Stimulated activated naive CD4-positive, alpha-beta T cell treated with Interleukin-2 at 50 U/mL for 16 hours (primary cell): ENCODE measurements around the gene CEP43.

Experiments used
- DNase-seq: peaks from one replicate; lab custom pipeline; 2025; lab: John Stamatoyannopoulos, UW

CEP43 gene

GRCh38 chr6:166999145-166999883, at the start of gene CEP43:
Gene CEP43, plus strand, starts transcription at chr6:166999397. Its CDS starts 16 bp downstream, at chr6:166999413.
- DNase-seq, result peak; percentile 90

DNA sequence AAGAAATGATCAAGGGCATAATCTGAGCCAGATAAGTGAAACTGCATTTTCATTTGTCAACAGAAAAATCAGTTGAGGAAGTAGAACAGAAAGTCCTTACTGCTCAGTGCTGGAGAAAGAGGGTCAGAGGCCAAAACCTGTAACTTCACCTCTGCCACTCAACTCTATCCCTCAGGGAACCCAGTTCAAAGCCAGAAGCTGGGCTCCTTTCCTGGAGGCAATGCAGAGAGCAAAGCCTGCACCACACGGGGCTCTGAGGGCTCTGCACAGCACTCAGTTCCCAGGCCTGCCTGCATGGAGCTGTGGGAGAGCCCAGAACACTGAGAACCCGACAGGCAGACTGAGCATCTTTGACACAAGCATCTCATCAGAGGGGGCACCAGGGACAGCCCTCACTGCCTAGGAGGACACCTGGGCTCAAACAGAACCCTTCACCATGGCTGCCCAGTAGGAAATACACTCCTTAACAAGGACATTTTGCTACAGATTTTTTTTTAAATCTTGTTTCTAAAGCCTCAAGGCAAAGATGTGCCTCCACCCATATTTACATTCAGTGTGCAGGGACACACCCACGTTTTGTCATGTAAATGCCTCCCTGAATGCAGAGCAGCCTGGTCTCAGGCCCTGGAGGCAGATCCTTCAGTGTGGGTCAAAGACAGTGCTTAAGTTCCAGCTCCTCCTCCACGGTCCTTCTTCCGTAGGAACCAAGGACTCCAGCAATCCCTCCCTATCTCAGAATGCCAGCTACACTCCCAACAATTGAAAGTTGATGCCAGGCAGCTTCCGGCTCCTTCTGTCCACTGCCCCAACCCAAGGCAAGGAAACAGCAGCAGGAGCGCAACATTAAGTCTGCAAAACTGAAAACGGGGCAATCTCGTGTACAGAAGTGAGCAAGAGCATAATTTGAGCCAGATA, 49.4 kb upstream of the CEP43 start:
- no peak for DNase-seq

- DNase-seq, result peak; percentile 22
Measured at GRCh38 chr6:166950443-166950821, 48.8 kb upstream of the CEP43 start.

DNA sequence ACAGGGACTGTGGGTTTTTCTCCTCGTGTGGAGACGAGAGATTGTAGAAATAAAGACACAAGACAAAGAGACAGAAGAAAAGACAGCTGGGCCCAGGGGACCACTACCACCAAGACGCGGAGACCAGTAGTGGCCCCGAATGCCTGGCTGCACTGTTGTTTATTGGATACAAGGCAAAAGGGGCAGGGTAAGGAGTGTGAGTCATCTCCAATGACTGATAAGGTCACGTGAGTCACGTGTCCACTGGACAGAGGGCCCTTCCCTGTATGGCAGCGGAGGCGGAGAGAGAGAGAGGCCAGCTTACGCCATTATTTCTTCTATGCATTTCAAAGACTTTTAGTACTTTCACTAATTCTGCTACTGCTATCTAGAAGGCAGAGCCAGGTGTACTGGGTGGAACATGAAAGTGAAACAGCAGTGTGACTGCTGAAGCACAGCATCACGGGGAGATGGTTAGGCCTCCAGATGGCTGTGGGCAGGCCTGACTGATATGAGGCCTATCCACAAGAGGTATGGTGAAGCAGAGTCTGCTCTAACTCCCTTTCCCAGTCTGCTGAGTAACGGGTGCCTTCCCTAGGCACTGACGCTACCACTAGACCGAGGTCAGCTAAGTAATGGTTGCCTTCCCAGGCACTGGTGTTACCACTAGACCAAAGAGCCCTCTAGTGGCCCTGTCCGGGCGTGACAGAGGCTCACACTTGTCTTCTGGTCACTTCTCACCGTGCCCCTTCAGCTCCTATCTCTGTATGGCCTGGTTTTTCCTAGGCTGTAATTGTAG, 48.1 kb upstream of the CEP43 start:
- DNase-seq, result peak; percentile 83

GRCh38 chr6:166951670-166952060, 47.5 kb upstream of the CEP43 start:
- no peak for DNase-seq

GRCh38 chr6:166952121-166952520, 47.1 kb upstream of the CEP43 start:
- peak; percentile 26 for DNase-seq

GRCh38 chr6:166952567-166953486, 46.4 kb upstream of the CEP43 start:
- DNase-seq, result peak; percentile 10

DNA sequence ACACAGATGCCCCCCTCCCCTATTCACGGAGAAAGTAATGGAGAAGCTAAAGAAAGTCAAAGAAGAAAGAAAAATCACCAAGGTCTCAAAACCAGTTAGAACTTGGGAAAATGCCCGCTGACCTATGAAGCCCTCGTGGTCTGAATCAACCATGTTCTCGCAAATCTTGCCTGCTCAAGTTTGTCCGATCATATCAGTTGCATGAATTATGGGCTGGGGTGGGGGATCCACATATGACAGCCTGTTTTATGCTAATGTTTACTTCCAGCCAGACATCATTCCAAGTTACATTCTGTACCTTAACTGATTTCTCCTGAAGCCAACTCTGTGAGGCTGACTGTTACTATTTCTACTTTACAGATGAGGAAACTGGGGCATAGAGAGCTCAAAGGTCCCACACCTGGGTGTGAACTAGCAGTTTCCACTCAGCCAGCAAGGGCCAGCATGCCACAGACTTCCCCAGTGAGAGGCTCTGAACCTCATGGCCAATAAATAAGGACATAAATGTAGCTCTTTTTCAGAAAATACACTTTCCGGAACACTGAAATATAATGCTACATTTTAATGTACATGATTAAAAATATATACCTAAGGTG, 45.0 kb upstream of the CEP43 start:
- no peak for DNase-seq

GRCh38 chr6:166955121-166955864, 43.9 kb upstream of the CEP43 start:
- peak; percentile 15 for DNase-seq

GRCh38 chr6:166955865-166956443, 43.2 kb upstream of the CEP43 start:
- DNase-seq, result peak; percentile 39

- peak; percentile 97 for DNase-seq
Measured at GRCh38 chr6:166956444-166957086, 42.6 kb upstream of the CEP43 start, which contains the start of gene RNASET2. Gene RNASET2, minus strand, starts transcription at chr6:166956550. Its CDS starts 368 bp downstream, at chr6:166956182.

GRCh38 chr6:166957087-166957804, 42.0 kb upstream of the CEP43 start:
- peak; percentile 44 for DNase-seq

GRCh38 chr6:166957805-166958076, 41.5 kb upstream of the CEP43 start:
- no peak for DNase-seq

GRCh38 chr6:166958926-166959861, 40.0 kb upstream of the CEP43 start:
- peak; percentile 30 for DNase-seq

GRCh38 chr6:166959911-166960608, 39.1 kb upstream of the CEP43 start:
- DNase-seq, result no peak

GRCh38 chr6:166960609-166960978, 38.6 kb upstream of the CEP43 start:
- no peak for DNase-seq

DNA sequence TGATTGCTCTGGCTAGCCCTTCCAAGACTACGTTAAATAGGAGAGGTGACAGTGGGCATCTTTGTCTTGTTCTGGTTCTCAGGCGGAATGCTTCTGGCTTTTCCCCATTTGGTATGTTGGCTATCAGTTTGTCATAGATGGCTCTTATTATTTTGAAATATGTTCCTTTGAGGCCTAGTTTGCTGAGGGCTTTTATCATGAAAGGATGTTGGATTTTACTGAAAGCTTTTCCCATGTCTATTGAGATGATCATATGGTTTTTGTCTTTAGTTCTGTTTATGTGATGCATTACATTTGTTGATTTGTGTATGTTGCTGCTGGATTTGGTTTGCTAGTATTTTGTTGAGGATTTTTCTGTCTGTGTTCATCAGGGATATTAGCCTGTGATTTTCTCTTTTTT, 32.9 kb upstream of the CEP43 start:
- DNase-seq, result no peak
